Activated naive CD4-positive, alpha-beta T cell treated with anti-CD3 and anti-CD28 coated beads, Interleukin-2, amount 50 U/mL, for 24 hours (primary cell): Measurements from ENCODE around the gene SYCE1.
"Not testable (repeated sequence)": the region's sequence is repeated elsewhere in the genome, so short reads cannot be mapped to it uniquely, and the experiment has no call there.

Source experiments
- H3K27ac Mint-ChIP-seq: one replicate; pipeline ENCODE4 v1.8.0; 2021; ENCODE audit warnings: mild to moderate bottlenecking, mixed read lengths
- H3K27me3 Mint-ChIP-seq: one replicate; pipeline ENCODE4 v1.8.0; 2021; ENCODE audit warnings: mixed read lengths
- H3K36me3 Mint-ChIP-seq: one replicate; pipeline ENCODE4 v1.8.0; 2021; ENCODE audit warnings: mixed read lengths
- H3K4me1 Mint-ChIP-seq: one replicate; pipeline ENCODE4 v1.8.0; 2021; ENCODE audit warnings: mixed read lengths
- H3K4me3 Mint-ChIP-seq: one replicate; pipeline ENCODE4 v1.8.0; 2021; ENCODE audit warnings: mild to moderate bottlenecking, mixed read lengths
- H3K9me3 Mint-ChIP-seq: one replicate; pipeline ENCODE4 v1.8.0; 2021; ENCODE audit warnings: mixed read lengths

Gene SYCE1, protein sequence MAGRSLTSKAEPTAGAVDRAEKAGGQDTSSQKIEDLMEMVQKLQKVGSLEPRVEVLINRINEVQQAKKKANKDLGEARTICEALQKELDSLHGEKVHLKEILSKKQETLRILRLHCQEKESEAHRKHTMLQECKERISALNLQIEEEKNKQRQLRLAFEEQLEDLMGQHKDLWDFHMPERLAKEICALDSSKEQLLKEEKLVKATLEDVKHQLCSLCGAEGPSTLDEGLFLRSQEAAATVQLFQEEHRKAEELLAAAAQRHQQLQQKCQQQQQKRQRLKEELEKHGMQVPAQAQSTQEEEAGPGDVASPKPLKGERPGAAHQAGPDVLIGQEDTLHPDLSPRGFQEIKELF

DNA sequence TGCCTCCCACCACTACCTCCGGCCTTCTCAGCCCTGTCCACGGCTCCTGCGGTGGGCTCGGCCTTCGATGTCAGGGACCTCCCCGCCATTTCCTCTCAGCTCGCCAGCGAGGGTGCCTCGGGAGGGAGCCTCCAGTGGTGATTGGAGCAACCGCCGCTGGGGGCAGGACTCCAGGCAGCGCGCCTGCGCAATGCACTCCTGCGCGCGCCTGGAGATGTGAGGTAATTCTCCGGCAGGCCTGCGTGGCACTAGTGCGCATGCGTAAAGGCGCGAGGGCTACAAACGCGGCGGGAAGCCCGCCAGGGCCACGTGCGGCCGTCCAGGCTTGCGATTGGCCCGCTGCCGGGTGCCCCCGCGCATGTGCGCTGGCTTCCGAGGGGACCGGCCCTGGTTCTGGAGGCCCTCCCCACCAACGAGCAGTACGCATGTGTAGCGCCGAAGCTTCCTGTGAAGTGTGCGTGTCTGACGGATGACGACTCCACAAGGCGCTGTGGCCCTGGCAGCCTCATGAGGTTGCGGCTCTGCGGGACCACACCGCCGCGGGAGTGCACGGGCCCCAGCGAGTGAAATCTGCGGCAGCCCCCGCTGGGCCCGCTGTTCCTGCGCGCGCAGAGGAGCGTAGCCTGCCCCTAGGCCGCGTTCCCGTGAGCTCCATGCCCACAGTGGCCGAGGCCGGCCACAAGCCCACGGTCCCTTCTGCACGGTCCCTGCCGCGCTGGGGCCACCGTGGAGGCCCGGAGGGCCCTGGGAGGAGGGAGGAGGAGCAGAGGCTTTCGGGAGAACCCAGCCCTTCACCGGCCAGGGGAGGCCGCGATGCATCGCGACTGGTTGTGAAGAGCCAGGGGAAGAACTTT lies at the start of gene SYCE1:
TSS of gene SYCE1 (minus strand) at position 143 of the 854 bp plus-strand sequence. CDS start at position 89, 54 bp downstream.
- Mint-ChIP-seq H3K27me3 (peaks cover 7% of the 10 kb centered on the region), H3K27ac (no peak within 1 kb of the TSS), H3K4me1 (no peaks in the 10 kb centered on the region), H3K9me3 (no peaks in the 10 kb centered on the region), H3K4me3 (no peak within 1 kb of the TSS), H3K36me3 (no peaks in the 10 kb centered on the region)

DNA sequence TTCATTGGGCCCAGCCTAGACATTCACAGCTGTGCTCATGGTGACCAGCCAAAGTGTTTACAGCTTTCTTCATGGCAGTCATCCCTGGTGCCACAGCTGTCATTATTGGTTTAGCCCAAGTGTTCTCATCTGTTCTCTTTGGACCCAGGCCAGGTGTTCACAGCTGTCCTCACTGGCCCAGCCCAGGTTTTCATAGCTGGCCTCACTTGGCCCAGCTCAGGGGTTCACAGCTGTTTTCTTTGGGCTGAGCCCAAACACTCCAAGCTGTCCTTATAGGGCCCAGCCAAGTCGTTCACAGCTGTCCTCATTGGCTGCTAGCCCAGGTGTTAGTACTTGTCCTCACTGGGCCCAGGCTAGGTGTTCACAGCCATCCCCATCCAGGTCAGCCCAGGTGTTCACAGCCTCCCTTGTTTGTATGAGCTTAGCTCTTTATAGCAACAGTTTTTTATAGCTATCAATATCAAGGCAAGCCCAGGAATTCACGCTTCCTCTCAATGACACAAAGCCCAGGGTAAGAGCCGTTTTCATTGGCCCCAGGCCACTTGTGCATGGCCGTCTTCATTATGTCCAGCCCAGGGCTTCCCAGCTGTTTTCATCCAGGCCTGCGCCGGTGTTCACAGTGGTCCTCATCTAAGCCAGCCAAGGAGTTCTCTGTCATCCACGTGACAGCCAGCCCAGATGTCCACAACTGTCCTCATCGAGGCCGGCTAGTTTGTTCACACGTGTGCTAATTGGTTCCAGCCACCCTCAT lies 49.6 kb upstream of the SYCE1 start:
- Mint-ChIP-seq H3K4me3 (no peak overlapping the region), H3K36me3 (no peaks in the 10 kb centered on the region), H3K4me1 (no peaks in the 10 kb centered on the region), H3K27ac (no peak overlapping the region), H3K9me3 (peaks cover 5% of the 10 kb centered on the region), H3K27me3 (peaks cover 12% of the 10 kb centered on the region)

DNA sequence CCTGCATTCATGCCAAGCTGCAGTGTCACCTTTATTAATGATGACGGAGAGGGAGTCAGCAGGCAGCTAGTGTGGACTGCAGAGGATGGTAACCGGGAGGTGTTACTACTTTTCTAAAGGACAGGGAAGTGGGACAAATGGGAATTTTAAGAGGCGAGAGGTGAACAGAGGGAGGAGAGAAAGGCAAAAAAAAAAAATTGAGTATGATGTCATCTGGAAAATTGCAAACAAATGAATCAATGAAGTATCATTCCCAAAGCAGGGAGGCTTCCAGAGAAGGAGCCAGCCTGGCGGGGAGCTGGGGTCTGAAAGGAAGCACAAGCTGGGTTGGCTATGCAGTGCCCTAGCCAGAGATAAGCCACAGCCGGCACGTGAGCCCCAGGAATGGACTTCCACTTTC lies 48.3 kb upstream of the SYCE1 start:
- Mint-ChIP-seq H3K36me3 (no peaks in the 10 kb centered on the region), H3K4me3 (no peak overlapping the region), H3K27ac (no peak overlapping the region), H3K27me3 (peaks cover 10% of the 10 kb centered on the region), H3K9me3 (peaks cover 5% of the 10 kb centered on the region), H3K4me1 (no peaks in the 10 kb centered on the region)

DNA sequence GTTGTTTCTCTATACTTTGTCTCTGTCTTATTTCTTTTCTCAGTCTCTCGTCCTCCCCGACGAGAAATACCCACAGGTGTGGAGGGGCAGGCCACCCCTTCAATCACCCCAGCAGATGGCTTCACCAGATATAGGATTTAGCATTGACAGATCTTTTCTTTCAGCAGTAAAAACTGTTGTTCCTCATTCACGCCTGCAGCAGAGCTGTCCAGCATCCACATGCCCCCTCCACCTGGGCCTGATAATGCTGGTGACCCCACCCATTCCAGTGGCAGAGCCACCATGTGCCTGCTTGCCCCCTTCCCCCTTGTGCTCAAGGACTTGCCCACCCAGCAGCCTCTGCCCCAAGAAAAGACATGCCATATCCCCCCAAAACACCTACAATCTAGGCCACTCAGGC lies 45.7 kb upstream of the SYCE1 start:
- Mint-ChIP-seq H3K4me1 (no peaks in the 10 kb centered on the region), H3K9me3 (peaks cover 5% of the 10 kb centered on the region), H3K27me3 (peaks cover 28% of the 10 kb centered on the region)

DNA sequence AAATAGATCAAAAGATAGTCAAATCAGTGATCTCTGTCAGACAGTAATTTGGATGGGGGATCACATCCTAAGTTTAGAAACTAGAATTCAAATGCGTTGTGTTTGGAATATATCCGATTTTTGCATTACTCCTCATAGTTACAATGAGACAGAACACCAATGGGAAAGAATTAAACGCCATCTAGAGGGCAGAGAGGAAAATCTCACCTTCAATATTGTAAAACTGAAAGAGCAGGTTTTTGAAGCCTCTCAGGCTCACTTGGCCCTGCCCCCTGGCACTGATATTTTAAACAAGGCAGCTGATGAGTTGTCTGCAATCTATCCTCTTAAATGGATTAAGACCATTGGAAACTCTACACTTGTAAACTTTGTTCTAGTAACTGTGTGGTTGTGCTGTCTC lies 43.5 kb upstream of the SYCE1 start:
- no peaks in the 10 kb centered on the region for H3K36me3 Mint-ChIP-seq
- no peaks in the 10 kb centered on the region for H3K4me1 Mint-ChIP-seq
- peaks cover 5% of the 10 kb centered on the region for H3K9me3 Mint-ChIP-seq
- H3K4me3 Mint-ChIP-seq: no peak overlapping the region
- H3K27me3 Mint-ChIP-seq: peaks cover 41% of the 10 kb centered on the region
- no peak overlapping the region for H3K27ac Mint-ChIP-seq

More for the DNA sequence above, 45.7 kb upstream of the SYCE1 start:
- Mint-ChIP-seq H3K4me3 (no peak overlapping the region), H3K27ac (no peak overlapping the region), H3K36me3 (no peaks in the 10 kb centered on the region)

DNA sequence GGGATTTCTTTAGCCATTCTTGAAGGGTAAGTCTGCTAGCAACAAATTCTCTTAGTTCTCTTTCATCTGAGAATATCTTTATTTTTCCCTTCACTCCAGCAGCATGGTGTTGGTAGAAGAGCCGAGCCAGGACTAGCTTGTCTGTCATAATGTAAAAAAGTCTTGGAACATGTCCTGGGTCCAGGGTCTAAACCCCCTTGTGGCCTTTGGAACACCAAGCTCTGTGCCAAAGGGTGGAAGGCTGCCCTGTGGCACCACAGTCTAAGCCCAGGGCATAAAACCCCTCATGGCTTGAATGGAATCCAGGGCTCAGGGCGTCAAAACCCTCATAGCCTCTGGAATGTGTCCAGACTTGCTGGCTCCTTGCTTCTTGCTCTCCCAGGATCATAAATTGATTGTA lies 38.1 kb upstream of the SYCE1 start:
- not testable (repeated sequence) for H3K9me3 Mint-ChIP-seq, H3K4me1 Mint-ChIP-seq, H3K36me3 Mint-ChIP-seq, H3K27ac Mint-ChIP-seq, H3K4me3 Mint-ChIP-seq
- H3K27me3 Mint-ChIP-seq: peaks cover 52% of the 10 kb centered on the region

DNA sequence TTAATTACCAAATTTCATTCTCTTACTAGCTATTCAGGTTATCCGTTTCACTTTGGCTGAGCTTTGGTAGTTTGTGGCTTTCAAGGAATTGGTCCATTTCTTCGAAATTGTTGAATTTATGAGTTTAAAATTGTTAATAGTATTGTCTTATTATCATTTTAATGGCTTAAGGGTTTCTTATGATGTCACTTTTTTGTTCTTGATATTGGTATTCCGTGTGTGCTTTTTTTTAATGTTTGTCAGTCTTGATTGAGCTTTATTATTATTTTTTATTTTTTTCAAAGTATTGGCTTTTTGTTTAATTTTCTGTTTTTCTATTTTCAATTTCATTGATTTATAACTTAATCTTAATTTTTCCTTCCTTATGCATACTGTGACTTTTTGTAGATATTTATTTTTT lies 35.3 kb upstream of the SYCE1 start:
- no peaks in the 10 kb centered on the region for H3K9me3 Mint-ChIP-seq
- peaks cover 50% of the 10 kb centered on the region for H3K27me3 Mint-ChIP-seq
- H3K36me3 Mint-ChIP-seq: peaks cover 1% of the 10 kb centered on the region

DNA sequence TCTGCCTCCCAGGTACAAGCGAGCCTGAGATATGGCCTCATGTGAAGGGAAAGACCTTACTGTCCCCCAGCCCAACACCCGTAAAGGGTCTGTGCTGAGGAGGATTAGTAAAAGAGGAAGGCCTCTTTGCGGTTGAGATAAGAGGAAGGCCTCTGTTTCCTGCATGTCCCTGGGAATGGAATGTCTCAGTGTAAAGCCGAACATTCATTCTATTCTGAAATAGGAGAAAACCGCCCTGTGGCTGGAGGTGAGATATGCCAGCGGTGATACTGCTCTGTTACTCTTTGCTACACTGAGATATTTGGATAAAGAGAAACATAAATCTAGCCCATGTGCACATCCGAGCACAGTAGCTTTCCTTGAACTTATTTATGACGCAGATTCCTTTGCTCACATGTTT lies 34.5 kb upstream of the SYCE1 start:
- H3K4me1 Mint-ChIP-seq, H3K4me3 Mint-ChIP-seq, H3K9me3 Mint-ChIP-seq, H3K27ac Mint-ChIP-seq, H3K36me3 Mint-ChIP-seq: not testable (repeated sequence)
- peaks cover 49% of the 10 kb centered on the region for H3K27me3 Mint-ChIP-seq

More for the DNA sequence above, 35.3 kb upstream of the SYCE1 start:
- Mint-ChIP-seq H3K4me3 (no peak overlapping the region), H3K4me1 (no peaks in the 10 kb centered on the region), H3K27ac (no peak overlapping the region)

DNA sequence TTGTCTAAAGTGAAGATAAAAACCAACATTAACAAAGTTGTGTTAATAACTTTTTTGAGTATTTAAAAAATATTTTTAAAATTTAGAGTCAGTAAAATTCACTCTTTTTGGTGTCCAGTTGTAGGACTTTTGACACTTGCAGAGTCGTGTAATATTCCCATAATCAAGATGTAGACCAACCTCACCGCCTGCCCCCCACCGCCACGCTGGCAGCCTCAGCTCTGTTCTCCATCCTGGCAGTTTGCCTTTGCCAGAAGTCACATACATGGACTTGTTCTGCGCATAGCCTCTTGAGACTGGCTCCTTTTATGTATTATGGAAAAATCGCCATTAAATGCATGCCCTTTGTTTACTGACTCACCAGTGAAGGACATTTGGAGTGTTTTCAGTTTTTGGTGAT lies 27.3 kb upstream of the SYCE1 start:
- no peak overlapping the region for H3K27ac Mint-ChIP-seq
- no peaks in the 10 kb centered on the region for H3K36me3 Mint-ChIP-seq
- no peak overlapping the region for H3K4me3 Mint-ChIP-seq
- H3K27me3 Mint-ChIP-seq: peaks cover 23% of the 10 kb centered on the region
- no peaks in the 10 kb centered on the region for H3K9me3 Mint-ChIP-seq
- no peaks in the 10 kb centered on the region for H3K4me1 Mint-ChIP-seq

DNA sequence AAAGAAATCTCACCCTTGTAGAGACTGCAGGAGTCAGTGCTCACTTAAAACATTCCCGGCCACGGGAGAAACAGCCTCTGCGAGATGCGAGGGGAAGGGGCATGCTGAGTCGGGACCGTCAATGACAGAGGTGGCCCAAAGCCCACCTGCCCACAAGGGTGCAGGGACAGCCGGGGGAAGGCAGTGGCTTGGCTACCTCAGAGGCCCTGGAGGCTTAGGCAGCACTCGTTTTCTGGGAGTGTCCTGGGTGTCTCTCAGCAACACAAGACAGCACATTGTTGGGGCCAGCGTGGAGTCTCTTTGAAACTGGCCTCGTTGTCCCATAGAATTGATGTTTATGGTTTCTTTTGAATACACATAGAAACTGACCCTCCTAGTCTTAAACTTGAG lies 25.6 kb upstream of the SYCE1 start:
- Mint-ChIP-seq H3K4me3 (no peak overlapping the region), H3K4me1 (no peaks in the 10 kb centered on the region), H3K9me3 (no peaks in the 10 kb centered on the region), H3K36me3 (no peaks in the 10 kb centered on the region), H3K27ac (no peak overlapping the region), H3K27me3 (peaks cover 11% of the 10 kb centered on the region)

DNA sequence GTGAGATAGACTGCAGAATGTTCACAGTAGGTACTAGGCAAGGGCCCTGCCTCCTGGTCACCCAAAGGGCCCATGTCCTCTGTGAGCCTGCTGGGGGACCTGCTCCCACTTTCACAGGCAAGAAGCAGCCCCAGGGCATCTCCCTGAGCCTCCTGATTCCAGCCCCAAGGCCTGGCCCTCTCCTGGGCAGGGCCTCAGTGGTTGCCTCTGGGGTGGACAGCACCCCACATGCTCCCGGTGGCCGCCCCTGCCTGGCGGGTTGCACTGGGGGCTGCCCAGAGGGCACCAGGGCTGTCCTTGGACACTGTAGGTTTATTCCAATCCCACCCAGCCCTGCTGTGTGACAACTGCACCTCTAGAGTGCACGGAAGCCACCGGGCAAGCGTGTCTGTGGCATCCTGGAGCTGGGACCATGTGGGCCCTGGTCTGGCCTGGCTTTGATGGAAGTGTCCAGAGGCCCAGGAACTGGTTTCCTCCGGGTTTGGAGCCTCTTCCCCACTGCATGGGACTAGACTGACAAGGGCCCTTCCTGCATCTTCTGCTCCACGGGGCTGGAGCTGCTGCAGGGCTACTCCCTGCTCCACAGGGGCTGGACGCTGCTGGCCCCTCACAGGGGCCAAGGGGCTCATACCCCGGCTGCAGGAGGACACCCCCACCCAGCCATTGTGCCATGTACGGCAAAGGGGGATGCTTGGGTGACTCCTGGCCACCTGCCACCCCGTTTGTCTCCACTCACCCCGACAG lies 25.0 kb upstream of the SYCE1 start:
- Mint-ChIP-seq H3K36me3 (no peaks in the 10 kb centered on the region), H3K4me1 (no peaks in the 10 kb centered on the region), H3K9me3 (no peaks in the 10 kb centered on the region), H3K27ac (no peak overlapping the region), H3K27me3 (peaks cover 13% of the 10 kb centered on the region), H3K4me3 (no peak overlapping the region)

DNA sequence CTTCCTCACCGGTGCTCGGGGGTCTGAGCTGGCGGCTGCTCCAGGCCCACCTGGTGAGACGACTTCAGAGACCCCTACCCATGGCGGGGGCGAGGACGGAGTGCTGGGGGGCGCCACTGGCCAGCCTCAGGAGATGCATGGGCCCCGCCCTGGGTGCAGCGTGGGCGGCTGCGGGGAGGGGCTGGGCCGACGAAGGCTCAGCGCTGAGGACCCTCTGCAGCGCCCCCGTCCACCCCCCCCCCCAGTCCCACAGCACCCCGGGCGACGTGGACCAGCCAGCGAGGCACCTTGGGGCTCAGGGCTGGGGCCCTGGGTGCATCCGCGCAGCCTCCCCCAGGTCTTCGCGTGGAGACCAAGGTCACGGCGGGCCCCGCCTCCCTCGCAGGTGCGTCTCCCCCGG lies 11.7 kb upstream of the SYCE1 start:
- H3K4me1 Mint-ChIP-seq, H3K27me3 Mint-ChIP-seq, H3K9me3 Mint-ChIP-seq, H3K27ac Mint-ChIP-seq, H3K36me3 Mint-ChIP-seq, H3K4me3 Mint-ChIP-seq: not testable (repeated sequence)

DNA sequence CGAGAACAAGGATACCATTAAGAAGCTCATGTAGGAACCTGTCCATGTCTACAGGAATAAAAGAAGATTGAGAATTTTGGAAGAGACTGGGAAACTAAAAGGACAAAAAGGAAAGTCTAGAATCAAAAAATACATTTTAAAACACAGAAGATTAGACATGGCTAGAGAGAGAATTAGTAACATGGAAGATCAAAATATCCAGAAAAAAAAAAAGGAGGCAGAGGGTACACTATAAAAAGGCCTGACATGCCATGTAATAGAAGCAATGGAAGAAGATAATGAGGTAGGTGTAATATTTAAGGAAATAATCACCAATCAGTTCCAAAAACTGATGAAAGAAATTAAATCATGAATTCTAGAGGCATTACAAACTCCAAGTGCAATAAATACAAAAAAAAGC lies 8.1 kb upstream of the SYCE1 start:
- not testable (repeated sequence) for H3K4me3 Mint-ChIP-seq, H3K27ac Mint-ChIP-seq, H3K27me3 Mint-ChIP-seq, H3K9me3 Mint-ChIP-seq, H3K36me3 Mint-ChIP-seq, H3K4me1 Mint-ChIP-seq

DNA sequence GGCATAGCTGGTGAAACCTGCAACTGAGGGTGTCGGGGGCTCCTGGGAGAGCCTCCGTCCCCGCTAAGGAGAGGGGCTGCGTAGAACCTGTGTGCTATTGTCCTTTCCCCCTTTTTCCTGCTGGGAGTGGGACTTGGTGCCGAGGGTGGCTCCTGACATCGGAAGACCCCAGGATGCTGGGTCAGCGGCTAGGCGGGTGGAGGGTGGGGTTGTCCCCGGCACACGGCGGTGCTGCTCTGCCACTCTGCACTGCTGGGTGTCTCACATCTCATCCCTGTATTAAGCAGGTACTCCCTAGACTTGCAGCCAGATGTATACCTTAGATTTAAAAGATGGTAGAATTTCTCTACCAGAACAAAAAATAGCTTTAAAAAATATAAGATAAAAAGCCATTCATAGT lies 6.7 kb upstream of the SYCE1 start:
- H3K27me3 Mint-ChIP-seq, H3K9me3 Mint-ChIP-seq, H3K4me3 Mint-ChIP-seq, H3K4me1 Mint-ChIP-seq, H3K27ac Mint-ChIP-seq, H3K36me3 Mint-ChIP-seq: not testable (repeated sequence)

DNA sequence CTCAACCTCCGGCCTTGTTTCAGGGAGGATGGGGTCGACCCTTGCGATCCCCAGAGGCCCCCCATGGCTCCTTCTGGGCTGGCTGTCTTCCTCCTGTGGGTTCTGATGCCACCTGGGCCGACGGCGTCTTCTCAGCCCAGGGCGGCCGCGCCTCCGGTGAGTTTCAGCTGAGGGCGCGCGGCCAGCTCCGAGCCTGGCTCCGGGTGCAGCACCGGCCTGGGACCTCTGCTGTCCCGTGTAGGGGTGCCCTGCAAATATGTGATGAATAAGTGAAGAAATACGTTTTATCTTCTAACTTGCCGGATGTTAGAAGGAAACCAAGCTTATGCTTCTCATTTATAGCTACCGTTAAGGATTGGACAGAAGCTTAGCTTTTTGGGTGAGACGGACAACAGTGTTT lies 4.4 kb upstream of the SYCE1 start:
- not testable (repeated sequence) for H3K4me3 Mint-ChIP-seq, H3K4me1 Mint-ChIP-seq, H3K9me3 Mint-ChIP-seq, H3K27me3 Mint-ChIP-seq, H3K27ac Mint-ChIP-seq, H3K36me3 Mint-ChIP-seq
